HG02840 (cell line): ENCODE data around the gene CTNND2.
A peak's percentile ranks its signal among the peaks of the same experiment; 100 is the strongest.

Experiments
- ATAC-seq: cut with Tn5 transposase; IDR thresholded peaks from one replicate; pipeline ENCODE4 v1.9.1; 2021; ENCODE audit warnings: mild to moderate bottlenecking, moderate library complexity, moderate number of reproducible peaks; ENCODE audit not compliant: unreplicated experiment, low FRiP score

CTNND2 gene

GRCh38 chr5:11150976-11151375 lies 753.3 kb downstream of the CTNND2 start:
- no peak for ATAC-seq

DNA sequence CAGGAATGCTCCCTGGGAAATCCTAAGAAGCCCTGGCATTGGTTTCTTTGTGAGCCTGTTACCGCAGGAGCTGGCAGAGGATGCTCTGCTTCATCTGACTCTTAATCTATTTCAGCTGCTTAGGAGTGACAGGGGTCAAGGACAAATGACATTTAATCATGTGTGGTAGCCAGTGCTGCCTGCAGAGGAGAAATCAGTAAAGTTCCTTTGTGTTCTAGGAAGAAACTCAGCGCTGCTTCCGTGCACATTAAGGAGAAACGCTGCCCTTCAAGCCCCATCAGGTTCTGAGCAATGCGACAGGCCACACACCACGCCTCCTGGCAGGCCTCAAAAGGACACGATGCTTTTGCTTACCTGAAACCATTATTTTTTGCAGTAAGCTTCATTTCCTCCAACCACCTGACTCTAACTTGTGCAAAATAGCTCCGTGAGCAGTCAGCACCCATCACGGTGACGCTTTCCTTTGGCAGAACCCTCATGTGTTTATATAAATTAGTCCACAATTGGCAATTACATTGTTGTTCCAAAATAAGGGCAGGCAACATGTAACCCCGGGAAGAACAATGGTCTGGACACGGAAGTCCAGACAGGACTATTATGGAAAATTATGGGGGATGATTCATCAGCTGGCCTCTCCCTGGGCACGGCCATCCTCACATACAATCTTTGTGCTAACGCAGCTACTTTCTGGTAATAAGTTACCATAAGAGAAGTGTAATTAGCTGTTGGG lies 755.3 kb downstream of the CTNND2 start:
- ATAC-seq = no peak

GRCh38 chr5:11146171-11146570 lies 758.1 kb downstream of the CTNND2 start:
- ATAC-seq = no peak

DNA sequence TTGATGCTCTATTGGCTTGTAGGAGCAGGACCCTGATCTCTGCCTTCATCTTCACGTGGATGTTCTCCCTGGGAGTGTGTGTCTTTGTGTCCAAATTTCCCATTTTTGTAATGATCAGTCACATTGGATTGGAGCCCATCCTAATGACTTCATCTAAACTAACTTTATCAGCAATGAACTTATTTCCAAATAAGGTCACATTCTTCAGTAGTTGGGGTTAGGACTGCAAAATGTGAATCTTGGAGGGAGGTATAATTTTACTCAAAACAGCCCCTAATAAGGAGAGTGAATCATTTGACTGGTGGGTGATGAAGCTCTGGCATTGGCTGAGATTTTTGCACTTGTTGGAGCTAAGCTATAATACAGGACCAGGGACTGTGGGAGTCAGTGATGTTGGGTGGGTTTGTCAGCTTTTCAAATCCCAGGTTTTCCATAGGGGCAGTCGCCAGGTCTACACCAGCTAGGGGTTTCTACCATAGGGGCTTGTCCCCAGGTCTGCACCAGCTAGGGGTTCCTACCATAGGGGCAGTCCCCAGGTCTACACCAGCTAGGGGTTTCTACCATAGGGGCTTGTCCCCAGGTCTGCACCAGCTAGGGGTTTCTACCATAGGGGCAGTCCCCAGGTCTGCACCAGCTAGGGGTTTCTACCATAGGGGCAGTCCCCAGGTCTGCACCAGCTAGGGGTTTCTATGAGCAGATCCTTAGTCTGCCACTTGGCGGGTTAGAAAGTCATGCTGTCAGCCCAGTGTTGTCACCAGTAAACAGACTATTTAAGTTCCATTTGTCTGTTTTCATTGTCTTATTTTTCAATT lies 760.6 kb downstream of the CTNND2 start:
- peak; percentile 82 for ATAC-seq

GRCh38 chr5:11139217-11139865 lies 764.9 kb downstream of the CTNND2 start:
- ATAC-seq = no peak

- ATAC-seq = no peak
Observed at GRCh38 chr5:11130131-11130530, 774.1 kb downstream of the CTNND2 start.

GRCh38 chr5:11128021-11128420 lies 776.2 kb downstream of the CTNND2 start:
- ATAC-seq = no peak

- no peak for ATAC-seq
Observed at GRCh38 chr5:11126844-11127243, 777.4 kb downstream of the CTNND2 start.

DNA sequence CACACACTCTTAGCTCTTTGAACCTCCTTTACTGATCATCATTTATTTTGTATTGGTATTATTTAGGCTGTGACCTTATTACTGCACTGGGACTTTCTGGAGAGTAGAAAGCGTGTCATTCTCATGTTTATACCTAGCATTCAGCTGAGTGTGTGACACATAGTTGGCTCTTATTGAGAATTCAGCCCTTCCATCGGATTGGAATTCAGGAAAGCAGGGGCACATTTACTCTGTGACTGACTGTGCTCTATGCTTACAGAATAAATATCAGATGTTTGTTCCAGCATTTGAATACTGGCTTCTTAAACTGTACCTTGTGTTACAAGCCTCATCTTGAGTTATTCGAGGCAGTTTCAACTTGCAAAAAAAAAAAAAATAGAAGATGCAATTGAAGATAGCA lies 782.4 kb downstream of the CTNND2 start:
- ATAC-seq = no peak

GRCh38 chr5:11110128-11110527 lies 794.1 kb downstream of the CTNND2 start:
- ATAC-seq = no peak

DNA sequence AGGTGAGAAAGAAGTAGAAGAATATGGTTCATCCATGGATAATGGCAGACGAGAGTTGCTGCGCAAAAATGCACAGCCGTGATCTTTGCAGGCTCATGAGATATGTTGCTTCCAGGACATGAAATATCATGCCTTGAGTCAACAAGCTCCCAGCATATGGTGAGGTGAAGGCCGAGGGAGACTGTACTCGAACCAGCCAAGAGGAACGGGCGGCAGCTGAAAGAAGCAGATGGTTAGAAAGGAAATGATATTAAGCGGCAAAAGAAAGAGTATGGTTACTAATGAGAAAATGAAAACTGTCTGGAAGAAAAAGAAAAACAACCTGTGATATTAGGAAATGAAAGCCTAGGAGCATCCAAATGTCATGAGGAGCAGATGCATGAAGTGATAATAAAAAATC lies 798.5 kb downstream of the CTNND2 start:
- no peak for ATAC-seq

DNA sequence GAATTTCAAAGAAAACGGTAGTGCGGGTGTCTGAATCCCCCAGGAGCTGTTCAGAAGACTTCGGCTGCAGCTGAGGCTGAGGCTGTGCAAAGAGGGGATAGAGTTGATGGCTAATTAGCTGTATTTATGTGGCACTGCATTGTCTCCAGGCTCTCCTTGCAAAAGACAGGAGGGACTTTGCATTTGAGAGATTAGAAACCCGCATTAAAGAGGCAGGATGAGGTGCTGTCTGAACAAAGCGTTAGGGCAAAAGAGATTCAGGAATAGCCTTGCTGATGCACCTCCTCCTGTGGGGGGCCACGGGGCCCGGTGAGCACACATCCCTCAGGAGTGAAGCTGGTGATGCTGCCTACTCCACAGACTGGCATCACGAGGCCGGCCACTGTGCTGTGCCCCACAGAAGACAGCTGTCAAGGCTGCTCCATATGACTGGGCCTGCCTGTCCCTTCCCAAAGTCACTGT lies 799.6 kb downstream of the CTNND2 start:
- no peak for ATAC-seq

DNA sequence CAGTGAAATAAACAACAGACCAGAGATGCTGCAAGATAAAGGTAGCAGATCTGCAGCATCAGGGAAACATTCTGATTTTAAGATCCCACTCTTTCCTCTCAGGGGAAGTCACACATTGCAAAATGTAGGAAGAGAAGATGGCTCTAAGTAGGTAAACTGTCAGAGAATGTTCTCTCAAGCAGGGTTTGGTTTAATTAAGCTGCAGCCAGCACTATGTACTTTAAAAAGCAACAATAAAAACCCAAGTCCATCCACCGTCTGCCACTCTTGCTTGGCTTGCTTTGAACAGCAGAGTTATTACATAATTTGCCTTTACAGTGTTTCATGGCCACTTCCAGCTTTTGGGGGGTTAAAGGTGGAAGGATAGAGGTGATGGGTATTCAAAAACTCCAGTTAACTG lies 800.0 kb downstream of the CTNND2 start:
- ATAC-seq = no peak

GRCh38 chr5:11084111-11084510 lies 820.1 kb downstream of the CTNND2 start:
- ATAC-seq = no peak

- ATAC-seq = no peak
Observed at GRCh38 chr5:11082404-11082945, 821.8 kb downstream of the CTNND2 start.

DNA sequence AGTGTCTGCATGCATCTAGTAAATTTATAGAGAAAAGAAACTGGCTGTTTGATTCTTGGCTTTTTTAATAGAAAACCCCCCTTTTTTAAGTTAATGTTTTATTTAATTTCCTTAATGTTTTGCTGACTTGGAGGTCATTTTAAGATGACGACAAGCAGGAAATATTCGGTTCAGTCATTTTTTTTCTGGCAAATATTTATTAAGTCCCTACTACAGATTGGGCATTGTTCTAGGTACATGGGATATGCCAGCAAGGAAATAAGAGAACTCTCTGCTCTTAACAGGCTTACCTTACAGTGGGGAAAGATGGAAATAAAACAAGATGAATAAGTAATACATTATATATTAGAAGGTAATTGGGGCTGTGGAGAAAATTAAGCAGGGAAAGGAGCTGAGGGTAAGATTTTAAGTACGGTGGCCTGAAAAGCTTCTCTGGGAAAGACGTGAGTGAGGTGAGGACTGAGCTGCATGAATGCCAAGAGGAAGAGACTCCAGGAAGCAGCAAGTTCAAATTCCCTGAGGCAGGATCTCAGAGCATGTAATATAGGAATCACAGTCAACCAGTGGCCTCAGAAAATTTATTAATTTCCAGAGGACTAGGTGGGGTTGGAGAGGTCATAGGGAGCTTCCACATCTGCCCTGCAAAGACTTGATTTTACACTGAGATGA lies 827.2 kb downstream of the CTNND2 start:
- no peak for ATAC-seq

DNA sequence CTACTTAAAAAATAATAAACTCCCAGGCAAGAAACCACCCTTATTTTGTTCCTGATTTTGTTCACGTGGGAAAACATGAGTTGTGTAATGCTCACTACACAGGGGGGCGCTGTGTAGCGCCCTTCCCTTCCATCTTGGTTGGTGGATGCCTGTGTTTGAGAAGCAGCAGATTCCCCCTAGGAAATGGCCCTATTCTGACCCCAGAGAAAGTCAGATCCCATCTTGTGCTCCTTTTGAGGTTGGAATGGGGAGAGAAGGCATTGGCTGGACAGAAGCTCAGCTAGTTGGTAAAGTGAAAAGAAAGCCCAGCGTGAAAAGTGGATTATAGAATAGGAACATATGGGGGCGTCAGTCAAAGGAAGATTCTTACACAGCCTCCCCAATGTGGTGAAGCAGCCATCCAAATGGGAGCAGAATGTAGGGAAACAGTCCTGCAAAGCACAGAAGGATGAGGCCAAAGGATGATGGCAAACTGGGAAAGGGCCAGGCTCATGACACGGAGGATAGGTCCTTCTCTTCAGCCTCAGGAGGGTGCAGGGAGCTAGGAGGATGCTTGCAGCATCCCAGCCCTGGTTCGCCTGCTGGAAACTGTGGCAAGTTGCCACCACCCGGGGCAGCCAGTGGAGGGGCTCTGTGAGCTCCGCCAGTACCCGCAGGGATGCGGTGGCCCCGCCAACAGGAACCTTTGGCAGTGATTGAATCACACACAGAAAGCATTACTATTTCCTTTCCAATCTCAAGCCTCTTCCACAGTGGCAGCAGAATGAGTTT lies 829.0 kb downstream of the CTNND2 start:
- no peak for ATAC-seq

DNA sequence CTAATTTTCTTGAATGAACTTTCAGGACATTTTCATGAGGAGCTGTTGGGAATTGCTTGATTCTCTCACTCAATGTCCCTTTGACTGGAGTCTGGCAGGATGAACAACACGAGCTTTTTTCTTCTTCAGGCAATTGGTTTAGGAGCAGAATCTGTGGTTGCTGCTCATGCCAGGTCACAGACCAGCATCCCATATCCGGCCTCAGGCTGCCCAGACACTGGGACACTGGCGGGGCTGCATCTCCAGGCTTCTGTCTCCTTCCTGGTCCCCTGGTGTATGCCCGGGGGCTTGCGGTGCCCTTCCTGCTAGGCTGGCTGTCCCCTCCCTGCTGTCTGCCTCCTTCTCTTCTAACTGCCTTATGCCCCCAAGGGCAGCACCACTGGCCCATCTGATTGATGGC lies 831.7 kb downstream of the CTNND2 start:
- no peak for ATAC-seq

DNA sequence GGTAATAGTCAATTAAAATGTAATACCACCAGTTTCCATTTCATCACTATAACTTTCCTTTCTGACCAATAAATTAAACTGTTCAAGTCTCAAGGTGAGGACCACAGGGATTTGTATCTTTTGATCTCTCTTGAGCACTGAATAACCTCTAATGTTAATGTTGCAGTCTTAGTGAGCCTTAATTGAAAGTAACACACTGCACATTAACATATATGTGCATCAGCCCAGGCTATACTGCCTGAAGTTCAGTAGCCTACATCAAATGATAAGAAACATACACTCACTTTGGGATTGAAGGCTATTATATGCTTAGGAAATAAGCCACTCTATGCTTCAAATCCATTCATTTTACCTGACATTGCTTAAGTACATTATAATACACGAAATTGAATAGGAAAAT lies 832.2 kb downstream of the CTNND2 start:
- no peak for ATAC-seq

GRCh38 chr5:11069041-11069440 lies 835.2 kb downstream of the CTNND2 start:
- ATAC-seq = no peak
